H9 (cell line): Measurements from ENCODE around the gene TUBA4A. TPM values are rescaled to one million over a fixed set of nuclear protein-coding genes. Genes with fewer than 3 reads are reported as not detected.

Experiments used
- DNase-seq: peaks from one replicate; pipeline ENCODE4 v3.0.0-alpha.2; 2017
- H2AFZ ChIP-seq: one replicate; pipeline ENCODE4 v1.6.1; 2013; ENCODE audit warnings: mild to moderate bottlenecking, low read length, control low read depth, moderate library complexity
- H2AK5ac ChIP-seq: 2 replicates; pipeline ENCODE4 v1.6.1; 2013; ENCODE audit warnings: low read length, control low read depth, mixed read lengths; ENCODE audit not compliant: insufficient read length
- H2BK120ac ChIP-seq: one replicate; pipeline ENCODE4 v1.6.1; 2013; ENCODE audit warnings: low read depth, mild to moderate bottlenecking, low read length, control low read depth, inconsistent platforms; ENCODE audit not compliant: poor library complexity, severe bottlenecking
- H2BK12ac ChIP-seq: 2 replicates; pipeline ENCODE4 v1.6.1; 2013; ENCODE audit warnings: low read length, control low read depth, mixed read lengths, low read depth; ENCODE audit not compliant: insufficient read length
- H2BK15ac ChIP-seq: 2 replicates; pipeline ENCODE4 v1.6.1; 2013; ENCODE audit warnings: low read depth, low read length, control low read depth
- H2BK20ac ChIP-seq: one replicate; pipeline ENCODE4 v1.6.1; 2013; ENCODE audit warnings: low read depth, mild to moderate bottlenecking, low read length, control low read depth, inconsistent platforms; ENCODE audit not compliant: poor library complexity, severe bottlenecking
- H2BK5ac ChIP-seq: 2 replicates; pipeline ENCODE4 v1.6.1; 2013; ENCODE audit warnings: low read length, control low read depth, mixed read lengths; ENCODE audit not compliant: insufficient read length
- H3K14ac ChIP-seq: 2 replicates; pipeline ENCODE4 v1.6.1; 2013; ENCODE audit warnings: low read length, control low read depth; ENCODE audit not compliant: insufficient read depth
- H3K18ac ChIP-seq: 2 replicates; pipeline ENCODE4 v1.6.1; 2013; ENCODE audit warnings: low read depth, mild to moderate bottlenecking, mixed read lengths, low read length, control low read depth; ENCODE audit not compliant: insufficient read length
- H3K23ac ChIP-seq: 2 replicates; pipeline ENCODE4 v1.6.1; 2013; ENCODE audit warnings: low read length, control low read depth, mixed read lengths, low read depth; ENCODE audit not compliant: insufficient read length
- H3K23me2 ChIP-seq: 2 replicates; pipeline ENCODE4 v1.6.1; 2013; ENCODE audit warnings: low read depth, mild to moderate bottlenecking, mixed read lengths, low read length, control low read depth; ENCODE audit not compliant: insufficient read length, poor library complexity, severe bottlenecking
- H3K27ac ChIP-seq: 2 replicates; pipeline ENCODE4 v1.5.1; 2013; ENCODE audit warnings: low read length, control low read depth, mixed read lengths, low read depth; ENCODE audit not compliant: insufficient read length
- H3K27me3 ChIP-seq: 2 replicates; pipeline ENCODE4 v1.6.1; 2013; ENCODE audit warnings: low read length, control low read depth, inconsistent platforms; ENCODE audit not compliant: insufficient read depth
- H3K4ac ChIP-seq: 2 replicates; pipeline ENCODE4 v1.6.1; 2013; ENCODE audit warnings: low read depth, mild to moderate bottlenecking, control low read depth, inconsistent platforms, low read length, moderate library complexity
- H3K4me1 ChIP-seq: 2 replicates; pipeline ENCODE4 v1.6.1; 2013; ENCODE audit warnings: low read length, control low read depth, inconsistent platforms; ENCODE audit not compliant: insufficient read depth
- H3K4me2 ChIP-seq: 2 replicates; pipeline ENCODE4 v1.6.1; 2013; ENCODE audit warnings: low read length, control low read depth, mixed read lengths; ENCODE audit not compliant: insufficient read length, insufficient read depth
- H3K56ac ChIP-seq: 2 replicates; pipeline ENCODE4 v1.6.1; 2013; ENCODE audit warnings: low read depth, mild to moderate bottlenecking, mixed read lengths, low read length, control low read depth; ENCODE audit not compliant: insufficient read length
- H3K79me1 ChIP-seq: 2 replicates; pipeline ENCODE4 v1.6.1; 2013; ENCODE audit warnings: low read depth, mild to moderate bottlenecking, moderate library complexity, low read length, control low read depth, inconsistent platforms; ENCODE audit not compliant: insufficient read depth, poor library complexity, severe bottlenecking
- H3K79me2 ChIP-seq: 2 replicates; pipeline ENCODE4 v1.6.1; 2013; ENCODE audit warnings: low read length, control low read depth, inconsistent platforms; ENCODE audit not compliant: insufficient read depth
- H3K9ac ChIP-seq: 2 replicates; pipeline ENCODE4 v1.6.1; 2013; ENCODE audit warnings: low read length, control low read depth, mixed read lengths; ENCODE audit not compliant: insufficient read length; ENCODE audit errors: extremely low read depth
- H3K9me3 ChIP-seq: one replicate; pipeline ENCODE4 v1.6.1; 2013; ENCODE audit warnings: low read depth, low read length, inconsistent platforms; ENCODE audit not compliant: control insufficient read depth
- H3T11ph ChIP-seq: one replicate; pipeline ENCODE4 v1.6.1; 2013; ENCODE audit warnings: mild to moderate bottlenecking, low read length, control low read depth, inconsistent platforms
- H4K20me1 ChIP-seq: one replicate; pipeline ENCODE4 v1.6.1; 2013; ENCODE audit not compliant: control insufficient read depth, insufficient read length, insufficient read depth
- H4K5ac ChIP-seq: 2 replicates; pipeline ENCODE4 v1.6.1; 2013; ENCODE audit warnings: low read depth, mild to moderate bottlenecking, mixed read lengths, low read length, control low read depth; ENCODE audit not compliant: insufficient read length
- H4K8ac ChIP-seq: replicated peaks from 2 replicates; pipeline ENCODE4 v1.6.1; 2013; ENCODE audit warnings: low read length, control low read depth, mixed read lengths, low read depth; ENCODE audit not compliant: insufficient read length
- H4K91ac ChIP-seq: 2 replicates; pipeline ENCODE4 v1.6.1; 2013; ENCODE audit warnings: low read depth, mild to moderate bottlenecking, moderate library complexity, mixed read lengths, low read length, control low read depth; ENCODE audit not compliant: insufficient read length
- H3K27ac Mint-ChIP-seq, 3 experiments: 2 replicates in 2 of 3; 3 replicates in 1 of 3; pipeline ENCODE4 v1.8.0; 2020 to 2021; ENCODE audit warnings: mixed read lengths in 3 of 3, mild to moderate bottlenecking in 1 of 3, moderate library complexity in 1 of 3
- H3K27me3 Mint-ChIP-seq: 2 replicates; pipeline ENCODE4 v1.8.0; 2021; ENCODE audit warnings: low read depth, mild to moderate bottlenecking, moderate library complexity, mixed read lengths
- H3K36me3 Mint-ChIP-seq, 3 experiments: 2 replicates in 2 of 3; 3 replicates in 1 of 3; pipeline ENCODE4 v1.8.0; 2020 to 2021; ENCODE audit warnings: low read depth in 3 of 3, mixed read lengths in 3 of 3; ENCODE audit not compliant: insufficient read depth in 1 of 3
- H3K4me1 Mint-ChIP-seq, 2 experiments: 2 replicates each; pipeline ENCODE4 v1.8.0; 2020; ENCODE audit warnings: mixed read lengths in 2 of 2
- H3K4me3 Mint-ChIP-seq, 2 experiments: 2 replicates in 1 of 2; 3 replicates in 1 of 2; pipeline ENCODE4 v1.8.0; 2020 to 2021; ENCODE audit warnings: mild to moderate bottlenecking in 2 of 2, mixed read lengths in 2 of 2, moderate library complexity in 1 of 2
- H3K9me3 Mint-ChIP-seq, 2 experiments: 2 replicates in 1 of 2; 3 replicates in 1 of 2; pipeline ENCODE4 v1.8.0; 2020; ENCODE audit warnings: mild to moderate bottlenecking in 2 of 2, mixed read lengths in 2 of 2, moderate library complexity in 1 of 2
- WGBS: extraction: QIAGEN DNeasy Blood & Tissue Kit; methylation state at CpG from one replicate; pipeline ENCODE4 v1.1.7; 2013; ENCODE audit warnings: missing lambda C conversion rate, low lambda C conversion rate, mixed read lengths; ENCODE audit not compliant: insufficient read length; ENCODE audit errors: extremely low coverage; 5-methylcytosine and 5-hydroxymethylcytosine counted together
- total RNA-seq: library from RNA; stranded (reverse); gene quantifications from 2 replicates; pipeline ENCODE4 v1.2.1, GENCODE V29; 2021
- TF ChIP-seq, protein P1 (sequence below): fragments of 200-600 bp; sonication (generic); conservative IDR thresholded peaks from 3 replicates; pipeline ENCODE4 v1.8.0; 2021; ENCODE audit warnings: antibody characterized with exemption, mild to moderate bottlenecking

TUBA4A gene
- total RNA-seq, 1 experiment from 2014 or later = 25.5 TPM

- Histone ChIP-seq H2BK15ac (no peak overlapping the region), H3K4me2 (peak overlapping the region; percentile 75), H4K20me1 (no peaks in the 10 kb centered on the region), H3K79me2 (no peaks in the 10 kb centered on the region), H3K79me1 (no peaks in the 10 kb centered on the region), H2AK5ac (no peak overlapping the region), H2BK12ac (no peak overlapping the region), H3T11ph (no peak overlapping the region), H3K27me3 (no peaks in the 10 kb centered on the region), H2BK120ac (no peak overlapping the region), H3K4me1 (no peaks in the 10 kb centered on the region), H3K9ac (peak overlapping the region; percentile 72), H3K23me2 (peaks cover 7% of the 10 kb centered on the region), H3K23ac (no peak overlapping the region), H2BK5ac (no peak overlapping the region), H3K18ac (peak overlapping the region; percentile 29), H3K56ac (no peak overlapping the region), H2AFZ (no peak overlapping the region), H4K8ac (no peak overlapping the region), H4K91ac (no peak overlapping the region), H4K5ac (no peak overlapping the region), H3K27ac (no peak overlapping the region), H3K9me3 (no peaks in the 10 kb centered on the region), H2BK20ac (no peak overlapping the region), H3K4ac (no peak overlapping the region), H3K14ac (no peak overlapping the region)
- WGBS = no CpG with 5 or more reads among the region's 37 CpGs
- H3K27me3 Mint-ChIP-seq = peaks cover 3% of the 10 kb centered on the region; the same call in 1 of the 2 replicates
- H3K4me3 Mint-ChIP-seq = peak overlapping the region; percentile 85 to 91
- no peaks in the 10 kb centered on the region for H3K9me3 Mint-ChIP-seq
- H3K27ac Mint-ChIP-seq = peak overlapping the region; percentile 66 to 97 (median 79); a peak in 4 of 7 replicates
- H3K36me3 Mint-ChIP-seq = peaks cover 23 to 59% (median 53%) of the 10 kb centered on the region in 3 experiments
- TF ChIP-seq, protein P1, sequence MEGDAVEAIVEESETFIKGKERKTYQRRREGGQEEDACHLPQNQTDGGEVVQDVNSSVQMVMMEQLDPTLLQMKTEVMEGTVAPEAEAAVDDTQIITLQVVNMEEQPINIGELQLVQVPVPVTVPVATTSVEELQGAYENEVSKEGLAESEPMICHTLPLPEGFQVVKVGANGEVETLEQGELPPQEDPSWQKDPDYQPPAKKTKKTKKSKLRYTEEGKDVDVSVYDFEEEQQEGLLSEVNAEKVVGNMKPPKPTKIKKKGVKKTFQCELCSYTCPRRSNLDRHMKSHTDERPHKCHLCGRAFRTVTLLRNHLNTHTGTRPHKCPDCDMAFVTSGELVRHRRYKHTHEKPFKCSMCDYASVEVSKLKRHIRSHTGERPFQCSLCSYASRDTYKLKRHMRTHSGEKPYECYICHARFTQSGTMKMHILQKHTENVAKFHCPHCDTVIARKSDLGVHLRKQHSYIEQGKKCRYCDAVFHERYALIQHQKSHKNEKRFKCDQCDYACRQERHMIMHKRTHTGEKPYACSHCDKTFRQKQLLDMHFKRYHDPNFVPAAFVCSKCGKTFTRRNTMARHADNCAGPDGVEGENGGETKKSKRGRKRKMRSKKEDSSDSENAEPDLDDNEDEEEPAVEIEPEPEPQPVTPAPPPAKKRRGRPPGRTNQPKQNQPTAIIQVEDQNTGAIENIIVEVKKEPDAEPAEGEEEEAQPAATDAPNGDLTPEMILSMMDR = no peak
- peak; percentile 84 for DNase-seq
- H3K4me1 Mint-ChIP-seq = peaks cover 19 to 23% of the 10 kb centered on the region in 2 experiments
Measured at GRCh38 chr2:219218217-219218731, 35.4 kb downstream of the TUBA4A start.
